Astrocyte of the spinal cord (primary cell): ENCODE results near the gene VTA1.
A peak's percentile ranks its signal among the peaks of the same experiment; 100 is the strongest.
"Not testable (repeated sequence)": the region's sequence is repeated elsewhere in the genome, so short reads cannot be mapped to it uniquely, and the experiment has no call there.

Experiments
- DNase-seq: peaks from one replicate; pipeline ENCODE4 v3.0.0; 2011; ENCODE audit warnings: low read depth, low spot score
- H3K4me3 ChIP-seq: 2 replicates; pipeline ENCODE4 v1.5.1; 2011; ENCODE audit warnings: low read depth, mild to moderate bottlenecking, low read length, moderate library complexity
- in situ Hi-C: cut with HindIII; loops from 2 replicates; pipeline ENCODE4 v1.10.0; 2017; ENCODE audit warnings: low sequenced_read_pairs
- TF ChIP-seq, protein P1 (sequence below): IDR thresholded peaks from 2 replicates; pipeline ENCODE4 v1.5.1; 2012; ENCODE audit warnings: low read depth, mild to moderate bottlenecking, low read length, inconsistent platforms

Gene VTA1

DNA sequence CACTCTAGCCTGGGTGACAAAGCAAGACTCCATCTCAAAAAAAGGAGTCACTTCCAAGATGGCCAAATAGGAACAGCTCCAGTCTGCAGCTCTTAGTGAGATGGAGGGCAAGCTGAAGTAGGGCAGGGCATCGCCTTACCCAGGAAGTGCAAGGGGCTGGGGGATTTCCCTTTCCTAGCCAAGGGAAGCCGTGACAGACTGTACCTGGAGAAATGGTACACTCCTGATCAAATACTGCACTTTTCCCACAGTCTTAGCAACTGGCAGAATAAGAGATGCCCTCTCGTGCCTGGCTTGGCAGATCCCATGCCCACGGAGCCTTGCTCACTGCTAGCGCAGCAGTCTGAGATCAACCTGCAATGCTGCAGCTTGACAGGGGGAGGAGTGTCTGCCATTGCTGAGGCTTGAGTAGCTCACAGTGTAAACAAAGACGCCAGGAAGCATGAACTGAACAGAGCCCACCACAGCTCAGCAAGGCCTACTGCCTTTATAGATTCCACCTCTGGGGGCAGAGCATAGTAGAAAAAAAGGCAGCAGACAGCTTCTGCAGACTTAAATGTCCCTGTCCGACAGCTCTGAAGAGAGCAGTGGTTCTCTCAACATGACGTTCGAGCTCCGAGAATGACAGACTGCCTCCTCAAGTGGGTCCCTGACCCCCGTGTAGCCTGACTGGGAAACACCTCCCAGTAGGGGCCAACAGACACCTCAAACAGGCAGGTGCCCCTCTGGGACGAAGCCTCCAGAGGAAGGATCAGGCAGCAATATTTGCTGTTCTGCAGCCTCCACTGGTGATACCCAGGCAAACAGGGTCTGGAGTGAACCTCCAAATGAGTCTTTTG lies 85.4 kb downstream of the VTA1 start:
- TF ChIP-seq, protein P1, sequence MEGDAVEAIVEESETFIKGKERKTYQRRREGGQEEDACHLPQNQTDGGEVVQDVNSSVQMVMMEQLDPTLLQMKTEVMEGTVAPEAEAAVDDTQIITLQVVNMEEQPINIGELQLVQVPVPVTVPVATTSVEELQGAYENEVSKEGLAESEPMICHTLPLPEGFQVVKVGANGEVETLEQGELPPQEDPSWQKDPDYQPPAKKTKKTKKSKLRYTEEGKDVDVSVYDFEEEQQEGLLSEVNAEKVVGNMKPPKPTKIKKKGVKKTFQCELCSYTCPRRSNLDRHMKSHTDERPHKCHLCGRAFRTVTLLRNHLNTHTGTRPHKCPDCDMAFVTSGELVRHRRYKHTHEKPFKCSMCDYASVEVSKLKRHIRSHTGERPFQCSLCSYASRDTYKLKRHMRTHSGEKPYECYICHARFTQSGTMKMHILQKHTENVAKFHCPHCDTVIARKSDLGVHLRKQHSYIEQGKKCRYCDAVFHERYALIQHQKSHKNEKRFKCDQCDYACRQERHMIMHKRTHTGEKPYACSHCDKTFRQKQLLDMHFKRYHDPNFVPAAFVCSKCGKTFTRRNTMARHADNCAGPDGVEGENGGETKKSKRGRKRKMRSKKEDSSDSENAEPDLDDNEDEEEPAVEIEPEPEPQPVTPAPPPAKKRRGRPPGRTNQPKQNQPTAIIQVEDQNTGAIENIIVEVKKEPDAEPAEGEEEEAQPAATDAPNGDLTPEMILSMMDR, result peak; percentile 37
- H3K4me3 ChIP-seq, in situ Hi-C loops: not testable (repeated sequence)
- DNase-seq, result peak; percentile 30

DNA sequence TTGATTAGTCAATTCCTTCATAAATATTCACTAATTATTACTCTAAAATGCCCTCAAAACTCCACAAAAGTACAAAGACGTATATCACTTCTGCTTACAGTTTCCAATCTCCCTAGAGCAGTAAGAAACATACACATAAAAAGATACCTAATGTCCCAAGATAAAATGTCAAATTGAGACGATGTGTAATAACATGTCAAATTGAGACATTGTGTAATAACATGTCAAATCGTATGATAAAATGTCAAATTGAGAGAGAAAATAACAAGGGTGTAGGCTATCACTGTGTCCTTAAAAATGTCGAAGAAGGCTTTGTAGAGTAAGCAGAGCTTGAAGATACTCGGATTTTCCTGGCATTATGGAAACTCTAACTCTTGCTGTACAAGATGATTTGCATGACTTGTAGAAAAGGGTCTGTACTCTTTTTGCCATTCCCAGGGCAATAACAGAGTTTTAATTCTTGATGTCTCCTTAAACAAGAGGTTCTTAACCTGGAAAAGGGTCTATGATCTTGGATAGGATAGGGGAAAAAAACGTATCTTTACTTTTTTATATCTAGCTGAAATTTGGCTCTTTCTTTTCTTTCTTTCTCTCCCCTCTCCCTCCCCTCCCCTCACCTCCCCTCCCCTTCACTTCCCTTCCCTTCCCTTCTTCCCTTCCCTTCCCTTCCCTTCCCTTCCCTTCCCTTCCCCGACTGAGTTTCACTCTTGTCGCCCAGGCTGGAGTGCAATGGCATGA lies 87.1 kb downstream of the VTA1 start:
- in situ Hi-C loops, result no loop called here
- no peak for DNase-seq
- no peak overlapping the region for H3K4me3 ChIP-seq
- TF ChIP-seq, protein P1, result no peak

DNA sequence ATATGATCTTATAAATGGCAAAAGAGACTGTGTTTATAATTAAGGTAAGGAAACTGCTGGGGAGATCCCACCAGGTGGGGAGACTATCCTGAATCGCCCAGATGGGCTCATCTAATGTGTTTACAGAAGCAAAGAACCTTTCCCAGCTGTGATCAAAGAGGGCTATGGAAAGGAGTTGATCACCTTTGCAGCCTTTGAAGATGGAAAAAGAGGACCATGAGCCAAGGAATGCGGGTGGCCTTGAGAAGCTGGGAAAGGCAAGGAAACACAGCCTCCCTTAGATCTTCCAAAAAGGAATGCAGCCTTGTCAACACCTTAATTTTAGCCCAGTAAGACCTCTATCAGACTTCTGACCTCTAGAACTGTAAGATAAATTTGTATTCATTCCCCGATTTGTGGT lies 88.2 kb downstream of the VTA1 start:
- DNase-seq, result no peak
- in situ Hi-C loops, result no loop called here

DNA sequence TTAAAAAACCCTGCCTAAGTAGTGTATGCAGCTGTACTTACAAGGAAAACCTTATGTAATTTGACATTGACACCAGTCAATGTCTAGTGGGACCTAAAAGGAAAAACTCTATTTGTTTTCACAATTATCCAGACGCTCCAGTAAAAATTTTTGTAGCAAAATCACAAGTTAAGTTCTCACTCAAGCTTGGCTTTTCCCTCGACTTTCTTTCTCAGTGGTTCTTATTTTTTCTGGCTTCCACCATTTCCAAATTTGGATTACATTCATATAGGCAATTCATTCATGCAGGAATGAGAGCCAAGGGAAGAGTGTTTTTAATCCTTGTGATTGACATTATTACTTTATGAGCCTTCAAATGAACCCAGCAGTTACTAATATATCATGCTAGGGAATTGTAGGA lies 88.7 kb downstream of the VTA1 start:
- in situ Hi-C loops, result no loop called here
- no peak for DNase-seq
- H3K4me3 ChIP-seq, result no peak overlapping the region
- TF ChIP-seq, protein P1, result no peak

More for the DNA sequence above, 88.2 kb downstream of the VTA1 start:
- TF ChIP-seq, protein P1, result no peak
- H3K4me3 ChIP-seq, result no peak overlapping the region

DNA sequence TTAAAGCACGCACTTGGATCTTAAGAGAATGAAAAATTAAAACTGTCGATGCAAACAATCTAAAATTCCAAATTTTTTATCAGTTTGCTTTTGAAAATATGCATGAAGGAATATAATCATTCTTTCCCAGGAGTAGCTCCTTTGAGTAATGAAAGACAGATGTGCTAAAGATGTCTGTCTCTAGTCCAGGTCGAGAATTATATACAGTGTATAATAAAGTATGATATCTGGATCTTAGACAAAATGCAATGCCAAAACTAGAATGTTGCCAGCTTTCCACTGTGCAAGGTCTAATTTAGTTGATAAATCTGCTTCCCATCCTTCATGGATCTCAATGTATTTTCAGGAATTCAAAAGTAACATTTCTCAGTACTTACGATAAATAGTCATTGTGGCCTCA lies 89.6 kb downstream of the VTA1 start:
- H3K4me3 ChIP-seq, result no peak overlapping the region
- in situ Hi-C loops, result no loop called here
- DNase-seq, result no peak
- TF ChIP-seq, protein P1, result no peak

DNA sequence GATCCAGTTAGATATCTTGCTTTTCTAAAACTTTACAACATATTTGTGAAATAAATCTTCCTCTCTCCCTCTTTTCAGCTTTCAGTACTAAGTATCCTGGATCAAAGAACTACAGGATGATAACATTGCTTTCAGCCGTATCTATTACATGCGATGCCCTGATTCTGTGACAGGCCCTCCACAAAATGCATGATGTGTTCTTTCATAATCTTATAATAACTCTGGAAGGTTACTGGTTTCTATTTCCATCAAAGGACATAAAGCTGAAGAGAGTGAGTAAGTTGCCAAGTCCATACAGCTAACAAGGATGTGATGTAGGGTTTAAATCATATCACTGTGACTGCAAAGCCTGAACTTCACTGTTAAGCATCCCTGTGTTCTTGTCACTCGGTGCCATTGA lies 91.8 kb downstream of the VTA1 start:
- TF ChIP-seq, protein P1, result no peak
- DNase-seq, result no peak
- no peak overlapping the region for H3K4me3 ChIP-seq
- in situ Hi-C loops, result no loop called here
